ENCODE results near the gene C4orf51.

Gene C4orf51

DNA sequence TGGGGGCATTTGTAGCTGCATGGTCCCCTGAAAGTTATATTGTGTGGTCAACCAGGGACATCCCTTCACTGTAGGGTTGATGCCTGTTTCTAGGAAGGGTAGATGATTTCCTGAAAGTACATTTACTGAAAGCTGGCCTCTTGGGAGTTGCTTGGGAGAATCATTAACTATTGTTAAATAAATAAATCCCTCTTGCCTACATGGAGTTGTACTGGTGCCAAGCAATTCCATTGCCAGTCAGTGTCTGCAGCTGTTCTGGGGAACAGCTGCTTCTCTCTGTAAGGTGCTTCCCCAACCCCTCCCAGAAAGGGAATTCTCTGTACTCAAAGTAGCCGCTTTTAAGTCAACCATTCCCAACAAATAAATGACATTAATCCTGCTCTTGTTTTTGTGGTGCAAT is 51.1 kb downstream of the C4orf51 start:
- Histone ChIP-seq H3K4me3 (ENCODE audit: low read depth, low read length) (no peak overlapping the region), H3K9ac (ENCODE audit: low read length) (no peak overlapping the region), H3K4me1 (ENCODE audit: control insufficient read depth, insufficient read depth, low read length) (peaks cover 45% of the 10 kb centered on the region), H3K36me3 (ENCODE audit: control insufficient read depth, insufficient read depth, low read length) (peaks cover 17% of the 10 kb centered on the region; the same call in 1 of the 2 replicates), H3K9me3 (ENCODE audit: control insufficient read depth, insufficient read depth, low read depth, low read length) (no peaks in the 10 kb centered on the region), H3K27ac (ENCODE audit: low read depth, low read length) (no peak overlapping the region), H3K27me3 (ENCODE audit: control insufficient read depth, insufficient read depth, low read length) (no peaks in the 10 kb centered on the region)

DNA sequence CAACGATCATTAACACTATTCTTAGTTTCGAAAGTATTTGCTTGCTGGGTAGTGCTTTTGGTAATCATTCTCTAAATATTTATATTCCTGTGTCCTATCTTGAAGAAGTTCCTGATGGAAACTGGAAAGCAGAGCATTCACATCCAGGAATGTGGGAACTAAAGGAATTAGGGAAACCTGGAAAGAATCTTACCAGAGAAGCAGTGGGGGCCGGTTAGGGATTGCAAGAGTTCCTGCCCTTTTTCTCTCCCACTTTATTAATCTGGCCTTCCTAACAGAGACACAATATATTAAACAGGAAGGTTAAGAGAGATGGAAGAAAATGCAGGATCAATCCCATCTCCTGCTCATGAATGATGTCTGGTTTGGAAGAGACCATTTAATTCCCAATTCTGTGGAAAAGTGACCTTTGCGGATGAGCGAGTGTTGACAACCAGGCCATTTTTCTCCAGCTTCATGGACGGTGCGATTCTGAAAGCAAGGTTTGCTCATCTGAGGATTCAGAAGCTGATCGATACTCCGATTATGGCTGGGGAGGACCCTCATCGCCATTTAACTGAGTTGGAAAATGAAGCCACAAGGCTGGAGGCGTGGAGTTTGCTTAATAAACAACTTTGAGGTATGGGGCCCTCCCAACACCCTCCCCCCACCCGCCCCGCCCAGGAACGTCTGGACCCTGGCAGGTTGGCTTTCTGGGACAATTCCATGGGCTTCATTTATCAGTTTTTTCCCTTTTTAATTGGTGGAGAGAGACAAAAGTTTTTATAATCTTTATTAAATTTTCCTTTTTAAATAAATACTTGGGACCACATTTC is 52.3 kb downstream of the C4orf51 start:
- Histone ChIP-seq H3K27me3 (ENCODE audit: control insufficient read depth, insufficient read depth, low read length) (no peaks in the 10 kb centered on the region), H3K9me3 (ENCODE audit: control insufficient read depth, insufficient read depth, low read depth, low read length) (no peaks in the 10 kb centered on the region), H3K4me1 (ENCODE audit: control insufficient read depth, insufficient read depth, low read length) (peaks cover 49% of the 10 kb centered on the region), H3K9ac (ENCODE audit: low read length) (peak overlapping the region; percentile 51), H3K4me3 (ENCODE audit: low read depth, low read length) (peak overlapping the region; percentile 48), H3K27ac (ENCODE audit: low read depth, low read length) (peak overlapping the region; percentile 81), H3K36me3 (ENCODE audit: control insufficient read depth, insufficient read depth, low read length) (peaks cover 17% of the 10 kb centered on the region; the same call in 1 of the 2 replicates)

DNA sequence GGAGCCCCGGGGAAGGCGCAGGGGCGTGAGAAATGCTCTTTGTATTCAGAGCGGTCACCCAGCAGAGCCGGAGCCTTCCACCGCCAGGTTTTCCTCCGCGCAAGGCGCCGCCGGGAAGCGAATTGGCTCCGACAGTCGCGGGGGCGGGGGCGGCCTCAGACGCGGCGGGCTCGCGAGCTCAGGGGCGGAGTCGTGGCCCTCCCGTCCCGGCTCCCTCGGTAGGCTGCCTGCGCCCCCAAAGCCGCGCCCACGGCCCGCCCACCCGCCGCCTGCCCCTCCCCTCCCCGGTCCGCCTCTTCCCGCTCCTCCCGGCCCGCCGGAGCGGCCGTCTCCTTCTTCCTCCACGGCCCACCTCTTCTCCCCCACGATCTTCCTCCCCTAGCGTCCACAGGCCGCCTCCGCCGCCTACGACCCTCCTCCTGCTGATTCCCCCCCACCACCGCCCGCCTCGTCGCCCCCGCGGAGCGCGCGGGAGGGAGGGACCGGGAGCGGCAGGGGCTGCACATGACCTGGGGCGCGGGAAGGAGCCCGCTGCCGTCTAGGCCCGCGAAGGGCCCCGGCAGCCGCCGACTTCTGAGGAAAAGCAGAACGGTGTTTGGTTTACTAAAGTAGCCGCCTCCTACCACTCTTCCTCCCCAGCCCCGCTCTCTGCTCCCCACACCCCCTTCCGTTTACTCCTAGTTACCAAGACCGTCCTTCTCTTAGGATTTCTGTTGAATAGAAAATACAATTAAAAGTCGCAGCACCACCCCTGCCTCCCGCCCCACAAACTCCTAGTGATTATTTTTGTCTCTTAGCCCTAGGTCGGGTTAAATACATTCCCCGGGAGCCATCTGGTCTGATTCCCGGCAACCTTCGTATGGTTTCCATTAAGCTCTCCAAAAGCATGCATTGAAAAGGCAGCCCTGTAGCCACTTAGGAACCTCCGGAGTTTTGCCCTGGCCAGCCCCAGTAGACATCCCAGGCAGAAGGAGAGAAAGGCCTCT is 53.2 kb downstream of the C4orf51 start:
- peak overlapping the region; percentile 93 for H3K27ac ChIP-seq (ENCODE audit: low read depth, low read length)

DNA sequence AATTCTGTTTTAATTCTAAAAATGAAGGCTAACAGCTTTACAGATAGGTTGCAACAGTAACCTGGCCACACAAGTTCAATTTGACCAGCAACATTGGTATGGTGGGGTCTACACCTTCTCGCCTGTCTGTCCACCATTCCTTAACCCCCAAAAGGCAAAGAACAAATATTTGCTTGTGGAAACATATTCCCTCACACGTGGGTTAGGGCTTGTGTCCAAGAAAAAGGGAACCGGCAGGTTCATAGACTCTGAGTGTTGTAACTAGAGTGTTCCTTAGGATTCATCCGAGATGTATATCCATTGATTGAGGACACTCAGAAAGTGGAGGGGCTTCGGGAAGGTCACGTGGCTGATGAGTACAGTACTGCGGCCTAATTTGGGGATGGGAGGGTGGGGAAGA is 54.1 kb downstream of the C4orf51 start:
- Histone ChIP-seq H3K9ac (ENCODE audit: low read length) (peak overlapping the region; percentile 63), H3K27ac (ENCODE audit: low read depth, low read length) (peak overlapping the region; percentile 93; the same call in 1 of the 2 replicates), H3K4me1 (ENCODE audit: control insufficient read depth, insufficient read depth, low read length) (peaks cover 49% of the 10 kb centered on the region), H3K9me3 (ENCODE audit: control insufficient read depth, insufficient read depth, low read depth, low read length) (no peaks in the 10 kb centered on the region), H3K27me3 (ENCODE audit: control insufficient read depth, insufficient read depth, low read length) (no peaks in the 10 kb centered on the region), H3K4me3 (ENCODE audit: low read depth, low read length) (peak overlapping the region; percentile 53; the same call in 1 of the 2 replicates), H3K36me3 (ENCODE audit: control insufficient read depth, insufficient read depth, low read length) (peaks cover 17% of the 10 kb centered on the region; the same call in 1 of the 2 replicates)

More for the DNA sequence above, 53.2 kb downstream of the C4orf51 start:
- Histone ChIP-seq H3K4me1 (ENCODE audit: control insufficient read depth, insufficient read depth, low read length) (peaks cover 49% of the 10 kb centered on the region), H3K27me3 (ENCODE audit: control insufficient read depth, insufficient read depth, low read length) (no peaks in the 10 kb centered on the region), H3K4me3 (ENCODE audit: low read depth, low read length) (peak overlapping the region; percentile 53), H3K9ac (ENCODE audit: low read length) (peak overlapping the region; percentile 63), H3K9me3 (ENCODE audit: control insufficient read depth, insufficient read depth, low read depth, low read length) (no peaks in the 10 kb centered on the region), H3K36me3 (ENCODE audit: control insufficient read depth, insufficient read depth, low read length) (peaks cover 17% of the 10 kb centered on the region; the same call in 1 of the 2 replicates)

DNA sequence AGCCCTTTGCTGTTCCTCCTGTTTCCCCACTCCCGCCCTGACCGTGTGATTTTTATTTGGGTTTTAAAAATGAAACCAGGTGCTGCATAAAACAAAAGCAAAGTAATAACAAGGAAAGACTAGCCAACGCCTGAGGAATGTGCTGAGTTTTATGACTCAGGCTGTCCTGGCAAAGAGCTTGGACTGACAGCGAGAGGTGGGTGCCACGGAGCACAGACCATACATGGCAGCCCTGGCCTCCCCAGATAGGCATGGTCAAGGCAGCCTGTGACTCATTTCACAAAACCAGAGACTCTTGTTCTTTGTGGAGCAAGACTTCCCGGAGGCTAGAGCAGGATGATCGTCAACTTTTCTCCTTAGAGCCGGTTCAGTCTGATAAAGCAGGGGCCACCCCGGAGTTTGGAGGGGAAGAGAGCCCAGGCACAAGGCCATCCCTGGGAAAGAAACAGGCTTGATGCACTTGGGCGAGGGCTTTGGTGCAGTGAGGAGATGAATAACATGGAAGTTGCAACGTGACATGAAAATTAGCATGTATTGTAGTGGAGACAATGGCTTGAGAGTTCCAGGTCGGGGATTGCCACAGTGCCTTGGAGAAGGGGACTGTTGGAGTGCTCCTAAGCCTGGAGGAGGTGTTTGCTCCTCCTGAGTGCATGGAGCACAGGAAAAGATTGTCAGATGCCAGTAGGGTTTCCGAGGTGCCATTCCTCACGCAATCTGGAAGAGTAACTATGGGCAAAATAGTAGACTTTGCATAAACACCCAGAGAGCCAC is 54.8 kb downstream of the C4orf51 start:
- peaks cover 47% of the 10 kb centered on the region for H3K4me1 ChIP-seq (ENCODE audit: control insufficient read depth, insufficient read depth, low read length)

DNA sequence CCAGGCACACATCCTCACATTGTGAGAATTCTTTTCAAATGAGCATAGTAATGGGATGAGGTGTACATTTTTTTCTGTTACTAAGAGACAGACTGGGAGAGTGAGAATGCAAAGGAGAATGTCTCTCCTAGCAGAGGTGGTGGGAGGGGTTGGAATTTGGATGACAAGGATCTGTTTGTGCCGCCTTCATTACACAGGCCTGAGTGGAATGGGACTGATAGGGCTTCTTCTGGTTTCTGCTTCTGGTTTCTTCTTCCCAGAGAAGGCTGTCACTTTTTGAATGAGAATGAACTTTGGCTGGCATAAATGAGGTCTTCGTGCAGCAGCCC is 55.4 kb downstream of the C4orf51 start:
- H3K9me3 ChIP-seq (ENCODE audit: control insufficient read depth, insufficient read depth, low read depth, low read length) = no peaks in the 10 kb centered on the region
- peak overlapping the region; percentile 64 for H3K9ac ChIP-seq (ENCODE audit: low read length)
- no peaks in the 10 kb centered on the region for H3K27me3 ChIP-seq (ENCODE audit: control insufficient read depth, insufficient read depth, low read length)
- H3K36me3 ChIP-seq (ENCODE audit: control insufficient read depth, insufficient read depth, low read length) = peaks cover 12% of the 10 kb centered on the region
- H3K27ac ChIP-seq (ENCODE audit: low read depth, low read length) = no peak overlapping the region; the same call in 1 of the 2 replicates
- H3K4me3 ChIP-seq (ENCODE audit: low read depth, low read length) = peak overlapping the region; percentile 19; the same call in 1 of the 2 replicates
- H3K4me1 ChIP-seq (ENCODE audit: control insufficient read depth, insufficient read depth, low read length) = peaks cover 45% of the 10 kb centered on the region

More for the DNA sequence above, 54.8 kb downstream of the C4orf51 start:
- peaks cover 15% of the 10 kb centered on the region; the same call in 1 of the 2 replicates for H3K36me3 ChIP-seq (ENCODE audit: control insufficient read depth, insufficient read depth, low read length)
- no peaks in the 10 kb centered on the region for H3K27me3 ChIP-seq (ENCODE audit: control insufficient read depth, insufficient read depth, low read length)
- peak overlapping the region; percentile 63; the same call in 1 of the 2 replicates for H3K27ac ChIP-seq (ENCODE audit: low read depth, low read length)
- peak overlapping the region; percentile 64 for H3K9ac ChIP-seq (ENCODE audit: low read length)
- H3K4me3 ChIP-seq (ENCODE audit: low read depth, low read length) = peak overlapping the region; percentile 19; the same call in 1 of the 2 replicates
- no peaks in the 10 kb centered on the region for H3K9me3 ChIP-seq (ENCODE audit: control insufficient read depth, insufficient read depth, low read depth, low read length)

DNA sequence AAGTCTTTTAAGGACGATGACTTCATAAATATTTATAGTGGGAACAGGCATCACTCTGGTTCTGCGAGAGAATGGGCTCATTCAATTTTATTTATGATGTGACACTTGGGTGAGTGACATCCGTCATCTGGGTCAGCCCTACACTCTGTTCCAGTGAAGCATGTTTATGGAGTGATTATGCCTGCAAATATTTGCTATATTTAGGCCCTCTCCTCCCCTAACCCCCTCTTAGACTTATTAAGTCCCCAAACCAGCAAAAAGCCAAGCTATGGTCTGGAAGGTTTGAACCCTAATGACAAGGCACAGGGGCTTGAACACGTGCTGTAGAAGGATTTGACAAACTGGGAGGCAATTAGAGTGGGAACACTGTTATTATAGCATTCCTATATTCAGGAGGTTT is 55.9 kb downstream of the C4orf51 start:
- no peak overlapping the region for H3K9ac ChIP-seq (ENCODE audit: low read length)
- H3K4me1 ChIP-seq (ENCODE audit: control insufficient read depth, insufficient read depth, low read length) = peaks cover 42% of the 10 kb centered on the region
- H3K27ac ChIP-seq (ENCODE audit: low read depth, low read length) = no peak overlapping the region; the same call in 1 of the 2 replicates
- H3K4me3 ChIP-seq (ENCODE audit: low read depth, low read length) = no peak overlapping the region
- H3K36me3 ChIP-seq (ENCODE audit: control insufficient read depth, insufficient read depth, low read length) = peaks cover 14% of the 10 kb centered on the region
- H3K27me3 ChIP-seq (ENCODE audit: control insufficient read depth, insufficient read depth, low read length) = no peaks in the 10 kb centered on the region
- no peaks in the 10 kb centered on the region for H3K9me3 ChIP-seq (ENCODE audit: control insufficient read depth, insufficient read depth, low read depth, low read length)

DNA sequence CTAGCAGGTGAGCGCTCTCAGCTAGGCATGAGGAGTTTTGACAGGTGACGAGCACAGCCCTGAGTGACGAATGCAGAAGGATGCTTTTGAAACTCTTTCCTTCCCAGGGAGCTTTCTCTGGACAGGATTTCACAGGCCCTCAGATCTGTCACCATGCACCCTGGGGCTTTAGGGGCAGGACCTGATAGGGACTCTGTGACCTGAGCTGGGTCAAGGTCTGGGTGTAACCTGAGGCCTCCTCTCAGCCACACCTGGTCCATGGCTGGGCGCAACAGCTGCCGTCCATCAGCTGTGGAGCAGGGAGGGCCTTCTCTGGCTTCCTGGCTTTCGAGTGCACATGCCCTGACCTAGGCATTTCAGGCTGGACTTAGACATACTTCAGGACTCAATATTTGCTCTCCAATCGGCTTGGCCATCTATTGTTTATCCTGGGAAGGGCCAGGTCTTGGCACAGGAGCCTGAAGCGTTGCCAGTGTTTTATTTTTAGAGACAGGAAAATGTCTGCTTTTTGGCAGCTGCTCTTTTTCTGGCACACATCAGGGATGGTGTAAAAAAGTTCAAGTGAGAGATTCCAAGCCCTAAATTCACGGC is 56.4 kb downstream of the C4orf51 start:
- H3K27me3 ChIP-seq (ENCODE audit: control insufficient read depth, insufficient read depth, low read length) = no peaks in the 10 kb centered on the region
- peaks cover 37% of the 10 kb centered on the region for H3K4me1 ChIP-seq (ENCODE audit: control insufficient read depth, insufficient read depth, low read length)
- no peak overlapping the region for H3K27ac ChIP-seq (ENCODE audit: low read depth, low read length)
- H3K9me3 ChIP-seq (ENCODE audit: control insufficient read depth, insufficient read depth, low read depth, low read length) = no peaks in the 10 kb centered on the region
- H3K9ac ChIP-seq (ENCODE audit: low read length) = no peak overlapping the region
- peaks cover 13% of the 10 kb centered on the region for H3K36me3 ChIP-seq (ENCODE audit: control insufficient read depth, insufficient read depth, low read length)
- H3K4me3 ChIP-seq (ENCODE audit: low read depth, low read length) = no peak overlapping the region

DNA sequence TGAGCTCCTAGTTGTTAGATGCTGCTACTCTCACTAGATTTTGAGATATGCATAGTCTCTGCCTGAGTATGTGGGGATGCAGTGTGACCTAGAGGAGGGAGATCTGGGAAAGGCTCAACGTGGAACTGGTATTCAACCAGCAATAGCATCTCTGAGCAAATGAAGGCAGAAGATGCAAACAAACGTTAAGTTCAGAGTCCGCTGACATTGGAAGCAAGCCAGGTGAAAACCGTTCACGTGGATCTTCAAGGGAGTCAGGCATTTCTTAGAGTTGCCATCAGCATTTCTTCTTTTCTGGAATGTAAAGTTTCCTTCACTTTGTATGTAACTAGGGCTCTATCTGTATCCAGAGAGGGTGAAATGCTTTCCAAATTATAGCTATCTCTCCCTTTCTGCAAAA is 59.9 kb downstream of the C4orf51 start:
- peaks cover 16% of the 10 kb centered on the region for H3K4me1 ChIP-seq (ENCODE audit: control insufficient read depth, insufficient read depth, low read length)
- H3K27ac ChIP-seq (ENCODE audit: low read depth, low read length) = no peak overlapping the region
- H3K27me3 ChIP-seq (ENCODE audit: control insufficient read depth, insufficient read depth, low read length) = no peaks in the 10 kb centered on the region
- no peak overlapping the region for H3K4me3 ChIP-seq (ENCODE audit: low read depth, low read length)
- H3K9ac ChIP-seq (ENCODE audit: low read length) = no peak overlapping the region
- H3K36me3 ChIP-seq (ENCODE audit: control insufficient read depth, insufficient read depth, low read length) = peaks cover 27% of the 10 kb centered on the region
- no peaks in the 10 kb centered on the region for H3K9me3 ChIP-seq (ENCODE audit: control insufficient read depth, insufficient read depth, low read depth, low read length)

DNA sequence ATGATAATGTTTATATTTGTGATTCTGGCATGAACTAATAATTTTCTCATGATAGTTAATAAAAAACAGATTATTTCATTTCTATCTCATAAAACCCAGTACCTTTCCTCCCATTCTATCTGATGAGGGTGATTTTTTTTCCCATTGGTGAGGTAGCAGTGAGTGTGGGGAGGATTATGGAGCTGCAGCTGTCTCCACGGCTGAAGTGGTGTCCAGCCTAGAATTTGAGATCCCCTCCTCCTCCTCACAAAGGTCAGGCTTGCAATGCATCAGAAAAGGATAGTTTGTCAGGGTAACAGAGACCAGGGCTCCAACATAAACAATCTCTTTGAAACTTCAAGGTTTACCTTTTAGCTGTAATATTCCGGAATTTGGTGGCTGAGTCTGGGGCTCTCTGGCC is 60.9 kb downstream of the C4orf51 start:
- Histone ChIP-seq H3K9me3 (ENCODE audit: control insufficient read depth, insufficient read depth, low read depth, low read length) (no peaks in the 10 kb centered on the region), H3K4me3 (ENCODE audit: low read depth, low read length) (no peak overlapping the region), H3K36me3 (ENCODE audit: control insufficient read depth, insufficient read depth, low read length) (peaks cover 31% of the 10 kb centered on the region), H3K27ac (ENCODE audit: low read depth, low read length) (no peak overlapping the region), H3K27me3 (ENCODE audit: control insufficient read depth, insufficient read depth, low read length) (no peaks in the 10 kb centered on the region), H3K4me1 (ENCODE audit: control insufficient read depth, insufficient read depth, low read length) (peaks cover 7% of the 10 kb centered on the region; the same call in 1 of the 2 replicates), H3K9ac (ENCODE audit: low read length) (no peak overlapping the region)

Data from HUES6 (cell line).